Memory B cell (primary cell): ENCODE data around the gene SAG.
A peak's percentile ranks its signal among the peaks of the same experiment; 100 is the strongest.

ENCODE experiments used
- ATAC-seq: fragments of 150-1000 bp; cut with Tn5 transposase; 2 replicates; pipeline ENCODE4 v1.10.0; 2021; ENCODE audit warnings: low read depth, mild to moderate bottlenecking, moderate library complexity
- DNase-seq, 2 donors: peaks; one replicate each; pipeline ENCODE4 v3.0.0; 2022; ENCODE audit warnings: low spot score in 2 of 2
- H3K27ac Mint-ChIP-seq: one replicate; pipeline ENCODE4 v1.8.0; 2022; ENCODE audit warnings: mild to moderate bottlenecking, moderate library complexity, mixed read lengths
- H3K27me3 Mint-ChIP-seq: one replicate; pipeline ENCODE4 v1.8.0; 2022; ENCODE audit warnings: mixed read lengths
- H3K36me3 Mint-ChIP-seq: one replicate; pipeline ENCODE4 v1.8.0; 2022; ENCODE audit warnings: mild to moderate bottlenecking, mixed read lengths
- H3K4me1 Mint-ChIP-seq: one replicate; pipeline ENCODE4 v1.8.0; 2022; ENCODE audit warnings: mixed read lengths
- H3K4me3 Mint-ChIP-seq: one replicate; pipeline ENCODE4 v1.8.0; 2022; ENCODE audit warnings: mild to moderate bottlenecking, moderate library complexity, mixed read lengths
- H3K9me3 Mint-ChIP-seq: one replicate; pipeline ENCODE4 v1.8.0; 2022; ENCODE audit warnings: mixed read lengths

The SAG gene

GRCh38 chr2:233349005-233349998, 41.7 kb downstream of the SAG start:
- H3K9me3 Mint-ChIP-seq, result no peaks in the 10 kb centered on the region
- peaks cover 58% of the 10 kb centered on the region for H3K4me1 Mint-ChIP-seq
- DNase-seq (peak in 1 of 2 donors; percentile 39), ATAC-seq (peak; percentile 58)
- peak overlapping the region; percentile 12 for H3K27ac Mint-ChIP-seq
- peak overlapping the region; percentile 48 for H3K4me3 Mint-ChIP-seq
- H3K27me3 Mint-ChIP-seq, result no peaks in the 10 kb centered on the region
- H3K36me3 Mint-ChIP-seq, result peaks cover 5% of the 10 kb centered on the region

- Mint-ChIP-seq H3K27me3 (no peaks in the 10 kb centered on the region), H3K36me3 (peaks cover 5% of the 10 kb centered on the region), H3K4me1 (peaks cover 60% of the 10 kb centered on the region), H3K4me3 (no peak overlapping the region), H3K27ac (peak overlapping the region; percentile 28), H3K9me3 (no peaks in the 10 kb centered on the region)
- DNase-seq (no peak), ATAC-seq (no peak)
Observed at GRCh38 chr2:233350708-233351107, 43.1 kb downstream of the SAG start.

- Mint-ChIP-seq H3K9me3 (no peaks in the 10 kb centered on the region), H3K36me3 (peaks cover 5% of the 10 kb centered on the region), H3K4me1 (peaks cover 65% of the 10 kb centered on the region), H3K27me3 (no peaks in the 10 kb centered on the region), H3K4me3 (no peak overlapping the region), H3K27ac (no peak overlapping the region)
- no peak for DNase-seq
- ATAC-seq, result no peak
Observed at GRCh38 chr2:233351423-233351822, 43.8 kb downstream of the SAG start.

GRCh38 chr2:233352141-233352842, 44.7 kb downstream of the SAG start:
- Mint-ChIP-seq H3K27me3 (no peaks in the 10 kb centered on the region), H3K9me3 (no peaks in the 10 kb centered on the region), H3K27ac (peak overlapping the region; percentile 74), H3K4me3 (peak overlapping the region; percentile 85), H3K4me1 (peaks cover 70% of the 10 kb centered on the region), H3K36me3 (peaks cover 5% of the 10 kb centered on the region)
- DNase-seq, result no peak
- no peak for ATAC-seq

- H3K36me3 Mint-ChIP-seq, result peaks cover 5% of the 10 kb centered on the region
- no peaks in the 10 kb centered on the region for H3K9me3 Mint-ChIP-seq
- no peak for DNase-seq
- peak overlapping the region; percentile 85 for H3K4me3 Mint-ChIP-seq
- H3K27me3 Mint-ChIP-seq, result no peaks in the 10 kb centered on the region
- no peak for ATAC-seq
- peak overlapping the region; percentile 96 for H3K27ac Mint-ChIP-seq
- peaks cover 68% of the 10 kb centered on the region for H3K4me1 Mint-ChIP-seq
Observed at GRCh38 chr2:233353101-233353768, 45.6 kb downstream of the SAG start.

GRCh38 chr2:233353769-233354499, 46.3 kb downstream of the SAG start, which contains the start of gene DGKD:
Gene DGKD (plus strand): TSS chr2:233354494. CDS start chr2:233354519, 25 bp downstream.
- DNase-seq, result peak; percentile 72 to 73
- Mint-ChIP-seq H3K4me1 (peaks cover 68% of the 10 kb centered on the region), H3K4me3 (peak within 1 kb of the TSS; percentile 88), H3K36me3 (peaks cover 5% of the 10 kb centered on the region), H3K9me3 (no peaks in the 10 kb centered on the region), H3K27ac (peak within 1 kb of the TSS; percentile 96), H3K27me3 (no peaks in the 10 kb centered on the region)
- ATAC-seq, result peak; percentile 77

GRCh38 chr2:233354500-233354924, 46.9 kb downstream of the SAG start:
- H3K36me3 Mint-ChIP-seq, result peaks cover 5% of the 10 kb centered on the region
- no peak overlapping the region for H3K27ac Mint-ChIP-seq
- DNase-seq (no peak), ATAC-seq (peak; percentile 8)
- peak overlapping the region; percentile 60 for H3K4me3 Mint-ChIP-seq
- peaks cover 66% of the 10 kb centered on the region for H3K4me1 Mint-ChIP-seq
- H3K27me3 Mint-ChIP-seq, result no peaks in the 10 kb centered on the region
- H3K9me3 Mint-ChIP-seq, result no peaks in the 10 kb centered on the region

- Mint-ChIP-seq H3K27ac (peak overlapping the region; percentile 51), H3K9me3 (no peaks in the 10 kb centered on the region), H3K4me1 (peaks cover 69% of the 10 kb centered on the region), H3K27me3 (no peaks in the 10 kb centered on the region), H3K4me3 (peak overlapping the region; percentile 88), H3K36me3 (peaks cover 8% of the 10 kb centered on the region)
- DNase-seq (peak in 1 of 2 donors; percentile 16), ATAC-seq (no peak)
Observed at GRCh38 chr2:233354971-233355574, 47.5 kb downstream of the SAG start.

GRCh38 chr2:233355916-233356315, 48.3 kb downstream of the SAG start:
- no peaks in the 10 kb centered on the region for H3K27me3 Mint-ChIP-seq
- peaks cover 11% of the 10 kb centered on the region for H3K36me3 Mint-ChIP-seq
- ATAC-seq, result no peak
- peak overlapping the region; percentile 88 for H3K4me3 Mint-ChIP-seq
- H3K9me3 Mint-ChIP-seq, result no peaks in the 10 kb centered on the region
- H3K27ac Mint-ChIP-seq, result peak overlapping the region; percentile 51
- H3K4me1 Mint-ChIP-seq, result peaks cover 66% of the 10 kb centered on the region
- no peak for DNase-seq

- Mint-ChIP-seq H3K4me3 (peak overlapping the region; percentile 88), H3K4me1 (peaks cover 65% of the 10 kb centered on the region), H3K9me3 (no peaks in the 10 kb centered on the region), H3K36me3 (peaks cover 11% of the 10 kb centered on the region), H3K27me3 (no peaks in the 10 kb centered on the region), H3K27ac (peak overlapping the region; percentile 51)
- ATAC-seq (no peak), DNase-seq (no peak)
Observed at GRCh38 chr2:233356546-233357308, 49.1 kb downstream of the SAG start.

- no peak for DNase-seq
- no peaks in the 10 kb centered on the region for H3K9me3 Mint-ChIP-seq
- peak overlapping the region; percentile 51 for H3K27ac Mint-ChIP-seq
- H3K4me1 Mint-ChIP-seq, result peaks cover 57% of the 10 kb centered on the region
- H3K4me3 Mint-ChIP-seq, result peak overlapping the region; percentile 76
- no peak for ATAC-seq
- peaks cover 16% of the 10 kb centered on the region for H3K36me3 Mint-ChIP-seq
- no peaks in the 10 kb centered on the region for H3K27me3 Mint-ChIP-seq
Observed at GRCh38 chr2:233358335-233358734, 50.7 kb downstream of the SAG start.

- Mint-ChIP-seq H3K36me3 (peaks cover 20% of the 10 kb centered on the region), H3K9me3 (peaks cover 4% of the 10 kb centered on the region), H3K27ac (peak overlapping the region; percentile 51), H3K27me3 (no peaks in the 10 kb centered on the region), H3K4me3 (peak overlapping the region; percentile 76), H3K4me1 (peaks cover 55% of the 10 kb centered on the region)
- DNase-seq (no peak), ATAC-seq (no peak)
Observed at GRCh38 chr2:233358947-233359346, 51.3 kb downstream of the SAG start.
